Stimulated activated naive CD4-positive, alpha-beta T cell (primary cell): ENCODE measurements around the gene AOX1.
"Not testable (repeated sequence)": the region's sequence is repeated elsewhere in the genome, so short reads cannot be mapped to it uniquely, and the experiment has no call there.

Experiments used
- DNase-seq, 6 experiments: peaks; one replicate each; lab custom pipeline; 2025; lab: John Stamatoyannopoulos, UW

The AOX1 gene

GRCh38 chr2:200665626-200666453 is 80.0 kb downstream of the AOX1 start:
- no peak for DNase-seq

- no peak for DNase-seq
Observed at GRCh38 chr2:200667413-200667812, 81.6 kb downstream of the AOX1 start.

GRCh38 chr2:200668478-200668877 is 82.7 kb downstream of the AOX1 start:
- no peak for DNase-seq

- DNase-seq, result no peak
Observed at GRCh38 chr2:200669308-200669707, 83.5 kb downstream of the AOX1 start.

GRCh38 chr2:200670313-200670712 is 84.5 kb downstream of the AOX1 start:
- DNase-seq, result no peak

- no peak for DNase-seq
Observed at GRCh38 chr2:200670751-200671150, 84.9 kb downstream of the AOX1 start.

- no peak for DNase-seq
Observed at GRCh38 chr2:200673191-200673590, 87.4 kb downstream of the AOX1 start.

GRCh38 chr2:200674837-200675236 is 89.0 kb downstream of the AOX1 start:
- DNase-seq, result no peak

- no peak for DNase-seq
Observed at GRCh38 chr2:200677171-200677570, 91.4 kb downstream of the AOX1 start.

- DNase-seq, result no peak
Observed at GRCh38 chr2:200677721-200678532, 92.1 kb downstream of the AOX1 start.

GRCh38 chr2:200679127-200679526 is 93.3 kb downstream of the AOX1 start:
- no peak for DNase-seq

- DNase-seq, result no peak
Observed at GRCh38 chr2:200679535-200679934, 93.7 kb downstream of the AOX1 start.

GRCh38 chr2:200681697-200682096 is 95.9 kb downstream of the AOX1 start:
- DNase-seq, result no peak

GRCh38 chr2:200682407-200682806 is 96.6 kb downstream of the AOX1 start:
- DNase-seq, result not testable (repeated sequence)

- no peak for DNase-seq
Observed at GRCh38 chr2:200687922-200688920, 102.4 kb downstream of the AOX1 start.

GRCh38 chr2:200689115-200689514 is 103.3 kb downstream of the AOX1 start:
- DNase-seq, result no peak

- no peak for DNase-seq
Observed at GRCh38 chr2:200693836-200694470, 108.1 kb downstream of the AOX1 start.

- DNase-seq, result no peak
Observed at GRCh38 chr2:200695191-200695590, 109.4 kb downstream of the AOX1 start.

GRCh38 chr2:200695601-200696000 is 109.8 kb downstream of the AOX1 start:
- DNase-seq, result no peak

- no peak for DNase-seq
Observed at GRCh38 chr2:200698217-200698616, 112.4 kb downstream of the AOX1 start.

GRCh38 chr2:200699310-200699709 is 113.5 kb downstream of the AOX1 start:
- DNase-seq, result no peak
